IPS-18a (cell line): Measurements from ENCODE around the gene ZFYVE26.

Experiments used
- H3K27ac ChIP-seq: one replicate; pipeline ENCODE4 v1.5.1; 2013; ENCODE audit warnings: low read length
- H3K27me3 ChIP-seq: one replicate; pipeline ENCODE4 v1.6.1; 2013; ENCODE audit warnings: mild to moderate bottlenecking, low read length; ENCODE audit not compliant: control insufficient read depth, insufficient read depth
- H3K36me3 ChIP-seq: one replicate; pipeline ENCODE4 v1.6.1; 2013; ENCODE audit warnings: low read depth, low read length; ENCODE audit not compliant: control insufficient read depth
- H3K4me1 ChIP-seq: one replicate; pipeline ENCODE4 v1.6.1; 2013; ENCODE audit warnings: low read depth, low read length; ENCODE audit not compliant: control insufficient read depth
- H3K4me3 ChIP-seq: one replicate; pipeline ENCODE4 v1.5.1; 2013; ENCODE audit warnings: low read length
- H3K9ac ChIP-seq: one replicate; pipeline ENCODE4 v1.6.1; 2013; ENCODE audit warnings: mild to moderate bottlenecking, low read length, moderate library complexity
- H3K9me3 ChIP-seq: one replicate; pipeline ENCODE4 v1.6.1; 2013; ENCODE audit warnings: low read depth, low read length; ENCODE audit not compliant: control insufficient read depth

The ZFYVE26 gene

GRCh38 chr14:67744046-67744445 is 72.3 kb downstream of the ZFYVE26 start:
- no peaks in the 10 kb centered on the region for H3K4me1 ChIP-seq

DNA sequence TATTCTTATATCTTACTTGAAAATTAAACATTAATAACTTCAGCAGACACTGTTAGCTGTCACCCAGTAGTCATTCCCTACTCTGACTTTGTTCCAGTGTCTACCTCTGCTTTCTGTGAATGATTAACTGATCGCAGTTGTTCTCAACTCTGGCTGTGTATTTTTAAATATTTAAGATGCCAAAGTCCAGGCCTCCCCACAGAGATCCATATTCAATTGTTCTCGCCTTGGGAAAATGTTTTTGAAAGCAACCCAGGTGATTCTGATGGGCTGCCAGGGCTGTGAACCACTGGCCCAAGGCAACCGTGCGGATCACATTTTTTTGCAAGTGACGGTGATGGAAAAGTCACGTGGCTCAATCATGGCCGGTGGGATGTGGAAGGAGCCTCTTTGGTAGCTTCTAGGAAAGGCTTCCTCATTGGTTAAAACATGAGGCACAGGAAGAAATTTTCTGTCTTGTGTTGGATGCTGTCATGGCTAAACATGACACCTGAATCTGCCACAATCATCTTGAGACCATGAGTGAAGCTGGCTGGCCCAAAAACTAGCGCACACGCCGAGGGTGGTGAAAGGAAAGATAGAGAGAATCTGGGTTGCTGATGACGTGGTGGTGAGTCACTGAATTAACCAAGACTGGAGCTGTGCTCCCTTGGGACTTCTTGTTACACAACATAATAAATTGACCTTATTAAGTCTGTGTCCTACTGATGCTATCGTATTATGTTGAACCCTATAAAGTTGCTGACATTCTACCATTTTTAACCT is 77.5 kb downstream of the ZFYVE26 start:
- no peaks in the 10 kb centered on the region for H3K4me1 ChIP-seq
- H3K27ac ChIP-seq: no peak overlapping the region
- no peaks in the 10 kb centered on the region for H3K36me3 ChIP-seq
- H3K9ac ChIP-seq: no peak overlapping the region
- no peaks in the 10 kb centered on the region for H3K9me3 ChIP-seq
- no peaks in the 10 kb centered on the region for H3K27me3 ChIP-seq
- no peak overlapping the region for H3K4me3 ChIP-seq

More at GRCh38 chr14:67744046-67744445, 72.3 kb downstream of the ZFYVE26 start:
- no peaks in the 10 kb centered on the region for H3K9me3 ChIP-seq
- H3K27me3 ChIP-seq: no peaks in the 10 kb centered on the region
- no peak overlapping the region for H3K4me3 ChIP-seq
- peaks cover 15% of the 10 kb centered on the region for H3K36me3 ChIP-seq
- H3K9ac ChIP-seq: no peak overlapping the region
- H3K27ac ChIP-seq: no peak overlapping the region

GRCh38 chr14:67736771-67737170 is 79.6 kb downstream of the ZFYVE26 start:
- Histone ChIP-seq H3K4me3 (no peak overlapping the region), H3K4me1 (no peaks in the 10 kb centered on the region), H3K36me3 (no peaks in the 10 kb centered on the region), H3K27ac (no peak overlapping the region), H3K27me3 (no peaks in the 10 kb centered on the region), H3K9me3 (no peaks in the 10 kb centered on the region), H3K9ac (no peak overlapping the region)

DNA sequence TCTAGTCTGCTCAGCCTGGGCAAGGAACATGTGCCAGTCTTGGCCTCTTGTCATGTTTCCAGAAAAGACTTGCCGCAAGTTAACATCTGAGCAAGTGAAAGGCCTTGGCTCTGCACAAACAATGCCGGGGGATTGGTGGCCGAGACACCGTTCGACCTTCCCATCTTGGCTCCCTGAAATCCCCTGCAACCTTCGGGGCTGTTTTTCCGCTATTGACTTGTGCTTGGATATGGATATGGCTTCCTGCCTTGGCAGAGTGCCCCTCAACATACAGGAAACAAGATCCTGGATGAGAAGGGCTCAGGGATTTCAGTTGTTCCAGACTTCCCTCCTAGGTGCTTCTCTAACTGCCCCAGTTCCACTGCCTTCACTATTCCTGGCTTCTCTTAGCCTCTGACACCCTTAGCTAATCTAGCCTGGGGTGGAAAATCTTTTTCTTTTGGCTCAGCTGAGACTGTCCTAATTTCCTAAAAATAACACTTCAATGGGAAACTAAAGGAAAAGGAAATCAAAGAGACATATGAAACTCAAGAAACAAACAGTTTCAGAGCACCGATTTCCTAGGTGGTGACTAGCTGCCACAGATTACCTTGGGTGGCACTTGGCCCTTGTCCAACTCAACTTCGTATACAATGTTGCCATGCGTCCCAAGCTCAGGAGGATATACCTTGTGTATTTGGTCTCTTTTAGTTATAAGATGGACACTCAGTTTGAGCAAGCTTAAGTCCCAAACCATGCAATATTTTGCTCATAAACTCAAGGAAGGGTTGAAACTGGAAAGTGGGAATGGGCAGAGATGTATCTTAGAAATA is 80.8 kb downstream of the ZFYVE26 start:
- Histone ChIP-seq H3K9ac (no peak overlapping the region), H3K9me3 (no peaks in the 10 kb centered on the region), H3K27ac (no peak overlapping the region), H3K4me3 (no peak overlapping the region), H3K27me3 (no peaks in the 10 kb centered on the region), H3K4me1 (no peaks in the 10 kb centered on the region), H3K36me3 (no peaks in the 10 kb centered on the region)

DNA sequence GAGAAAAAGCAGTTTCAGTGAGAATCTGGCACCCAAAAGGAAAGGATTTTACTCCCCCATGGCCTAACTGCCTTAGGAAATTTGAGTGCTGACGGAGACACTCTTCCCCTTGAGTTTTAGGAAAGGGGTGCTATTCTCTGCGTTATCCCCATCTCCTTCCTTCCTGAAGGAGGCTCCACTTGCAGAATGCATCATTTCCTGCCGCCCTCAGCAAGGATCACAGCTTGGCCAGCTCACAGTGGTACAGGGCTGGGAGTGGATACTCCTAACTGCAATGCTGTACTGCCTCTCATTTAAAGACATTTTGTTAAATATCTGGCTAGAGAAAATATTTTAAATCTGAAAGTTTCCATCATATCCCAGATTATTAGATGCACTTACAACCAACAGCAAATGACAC is 81.7 kb downstream of the ZFYVE26 start:
- no peak overlapping the region for H3K9ac ChIP-seq
- no peak overlapping the region for H3K4me3 ChIP-seq
- no peak overlapping the region for H3K27ac ChIP-seq
- no peaks in the 10 kb centered on the region for H3K36me3 ChIP-seq
- no peaks in the 10 kb centered on the region for H3K9me3 ChIP-seq
- peaks cover 3% of the 10 kb centered on the region for H3K4me1 ChIP-seq
- H3K27me3 ChIP-seq: no peaks in the 10 kb centered on the region

DNA sequence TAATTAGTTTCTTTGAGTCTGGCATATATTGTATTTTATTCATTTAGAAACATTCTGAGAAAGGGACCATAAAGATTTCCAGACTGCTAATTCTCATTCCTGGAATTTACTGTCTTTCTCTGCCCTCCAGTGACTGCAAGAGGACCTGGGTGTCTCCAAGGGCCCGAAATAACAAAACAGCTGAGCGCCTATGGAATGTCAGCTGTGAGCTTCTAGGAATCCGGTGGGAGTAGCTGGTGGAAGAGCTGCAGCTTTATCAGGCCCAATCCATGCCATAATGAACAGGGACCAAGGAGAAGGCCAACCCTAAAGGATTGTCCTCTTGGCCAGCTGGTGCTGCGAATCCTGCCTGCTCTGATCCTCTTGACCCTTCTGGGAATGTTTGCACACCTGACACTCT is 82.8 kb downstream of the ZFYVE26 start:
- Histone ChIP-seq H3K36me3 (no peaks in the 10 kb centered on the region), H3K27ac (no peak overlapping the region), H3K9me3 (no peaks in the 10 kb centered on the region), H3K9ac (no peak overlapping the region), H3K4me3 (no peak overlapping the region), H3K4me1 (peaks cover 12% of the 10 kb centered on the region), H3K27me3 (no peaks in the 10 kb centered on the region)

- Histone ChIP-seq H3K27me3 (no peaks in the 10 kb centered on the region), H3K9me3 (no peaks in the 10 kb centered on the region), H3K4me1 (peaks cover 16% of the 10 kb centered on the region), H3K27ac (no peak overlapping the region), H3K4me3 (peak overlapping the region; percentile 7), H3K9ac (peak overlapping the region; percentile 48), H3K36me3 (no peaks in the 10 kb centered on the region)
Measured at GRCh38 chr14:67729072-67729885, 87.1 kb downstream of the ZFYVE26 start.

- H3K9ac ChIP-seq: no peak overlapping the region
- no peaks in the 10 kb centered on the region for H3K27me3 ChIP-seq
- peaks cover 16% of the 10 kb centered on the region for H3K4me1 ChIP-seq
- no peaks in the 10 kb centered on the region for H3K9me3 ChIP-seq
- H3K36me3 ChIP-seq: no peaks in the 10 kb centered on the region
- H3K27ac ChIP-seq: no peak overlapping the region
- H3K4me3 ChIP-seq: no peak overlapping the region
Measured at GRCh38 chr14:67728258-67728657, 88.1 kb downstream of the ZFYVE26 start.

GRCh38 chr14:67727361-67727760 is 89.0 kb downstream of the ZFYVE26 start:
- H3K27me3 ChIP-seq: peaks cover 5% of the 10 kb centered on the region
- no peaks in the 10 kb centered on the region for H3K36me3 ChIP-seq
- peaks cover 16% of the 10 kb centered on the region for H3K4me1 ChIP-seq
- no peak overlapping the region for H3K4me3 ChIP-seq
- H3K9me3 ChIP-seq: no peaks in the 10 kb centered on the region
- H3K9ac ChIP-seq: no peak overlapping the region
- no peak overlapping the region for H3K27ac ChIP-seq

- H3K9me3 ChIP-seq: no peaks in the 10 kb centered on the region
- H3K27ac ChIP-seq: no peak overlapping the region
- H3K27me3 ChIP-seq: peaks cover 5% of the 10 kb centered on the region
- no peak overlapping the region for H3K4me3 ChIP-seq
- no peak overlapping the region for H3K9ac ChIP-seq
- no peaks in the 10 kb centered on the region for H3K36me3 ChIP-seq
- H3K4me1 ChIP-seq: peaks cover 16% of the 10 kb centered on the region
Measured at GRCh38 chr14:67725171-67725570, 91.2 kb downstream of the ZFYVE26 start.

GRCh38 chr14:67722293-67722692 is 94.1 kb downstream of the ZFYVE26 start:
- H3K9me3 ChIP-seq: no peaks in the 10 kb centered on the region
- peak overlapping the region; percentile 20 for H3K4me3 ChIP-seq
- no peaks in the 10 kb centered on the region for H3K36me3 ChIP-seq
- no peaks in the 10 kb centered on the region for H3K4me1 ChIP-seq
- H3K9ac ChIP-seq: no peak overlapping the region
- H3K27me3 ChIP-seq: peaks cover 5% of the 10 kb centered on the region
- no peak overlapping the region for H3K27ac ChIP-seq
